Prostate gland (tissue), 2 donors: ENCODE data around the gene IFT25. TPM values are rescaled to one million over a fixed set of nuclear protein-coding genes. Genes with fewer than 3 reads are reported as not detected.
A peak's percentile ranks its signal among the peaks of the same experiment; 100 is the strongest.

Experiments
- DNase-seq: peaks from one replicate; pipeline ENCODE4 v3.0.0-alpha.2; 2019; ENCODE audit warnings: low spot score
- H3K27ac ChIP-seq, 2 donors: fragments of 200-600 bp; sonication (generic); 2 replicates each; pipeline ENCODE4 v1.5.1; 2017 to 2019
- H3K27me3 ChIP-seq: fragments of 200-600 bp; sonication (generic); replicated peaks from 2 replicates; pipeline ENCODE4 v1.5.1; 2019; ENCODE audit not compliant: insufficient read depth
- H3K36me3 ChIP-seq, 2 donors: fragments of 200-600 bp; sonication (generic); 1 replicate in 1 of 2; 2 replicates in 1 of 2; pipeline versions ENCODE4 v1.5.1 to v1.8.1; 2017 to 2019
- H3K4me1 ChIP-seq: fragments of 200-600 bp; sonication (generic); replicated peaks from 2 replicates; pipeline ENCODE4 v1.5.1; 2019
- H3K4me3 ChIP-seq, 2 donors: fragments of 200-600 bp; sonication (generic); 2 replicates each; pipeline ENCODE4 v1.5.1; 2017 to 2019
- H3K9me3 ChIP-seq: fragments of 200-600 bp; sonication (generic); 2 replicates; pipeline ENCODE4 v1.5.1; 2017
- POLR2A ChIP-seq: fragments of 450-650 bp; IDR thresholded peaks from one replicate; pipeline ENCODE4 v1.6.1; 2016; ENCODE audit warnings: antibody characterized with exemption, mild to moderate bottlenecking
- POLR2AphosphoS5 ChIP-seq: sonication (generic); formaldehyde crosslinking; IDR thresholded peaks from one replicate; pipeline ENCODE4 v1.6.1; 2017; ENCODE audit warnings: antibody characterized with exemption
- WGBS: methylation state at CpG from one replicate; pipeline ENCODE4 v1.1.5; 2018; 5-methylcytosine and 5-hydroxymethylcytosine counted together
- intact Hi-C: fragments of 100-400 bp; cut with DNase I; formaldehyde crosslinking; loops from one replicate; pipeline ENCODE4 v1.14.2; 2022
- total RNA-seq, 2 donors: library from RNA; depleted of rRNA; stranded (reverse); fragments of >200 nt; gene quantifications; one replicate each; pipeline ENCODE4 v1.1.0, GENCODE V29; 2016
- TF ChIP-seq, protein P1 (sequence below), 4 experiments: fragments of 200-600 bp in 2 of 4; fragments of 450-650 bp in 2 of 4; sonication (generic) in 2 of 4; IDR thresholded peaks; 1 replicate in 3 of 4; 2 replicates in 1 of 4; pipeline ENCODE4 v1.5.1; 2016 to 2019; ENCODE audit warnings: antibody characterized with exemption in 4 of 4, mild to moderate bottlenecking in 2 of 4, moderate library complexity in 2 of 4

Gene IFT25
- total RNA-seq, 2 donors from 2014 or later: 13.7 to 18.9 TPM

DNA sequence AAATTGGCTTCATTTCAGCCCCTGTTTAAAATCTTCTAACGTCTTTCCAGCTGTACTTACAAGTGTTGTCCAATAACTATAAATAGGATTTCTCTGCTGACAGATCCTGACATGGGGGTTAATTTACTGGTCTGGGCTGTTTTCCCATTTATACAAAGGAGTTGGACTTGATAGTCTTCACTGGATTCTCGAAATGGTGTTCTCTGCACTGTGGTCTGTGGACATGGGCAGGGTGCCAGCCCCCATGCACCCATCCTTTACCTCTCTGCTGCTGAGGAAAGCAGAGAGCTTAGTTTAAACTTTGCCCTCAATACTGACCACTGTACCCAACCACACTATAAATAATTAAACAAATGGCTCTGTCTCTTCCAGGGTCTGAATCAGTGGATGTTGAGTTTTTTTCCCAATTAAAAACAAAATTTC is 46.3 kb downstream of the IFT25 start:
- Histone ChIP-seq H3K36me3 (no peaks in the 10 kb centered on the region), H3K9me3 (no peaks in the 10 kb centered on the region), H3K27me3 (no peaks in the 10 kb centered on the region), H3K4me3 (no peak overlapping the region), H3K4me1 (peaks cover 9% of the 10 kb centered on the region), H3K27ac (peak overlapping the region; percentile 53)
- TF ChIP-seq POLR2AphosphoS5: peak; percentile 87
- TF ChIP-seq, protein P1, sequence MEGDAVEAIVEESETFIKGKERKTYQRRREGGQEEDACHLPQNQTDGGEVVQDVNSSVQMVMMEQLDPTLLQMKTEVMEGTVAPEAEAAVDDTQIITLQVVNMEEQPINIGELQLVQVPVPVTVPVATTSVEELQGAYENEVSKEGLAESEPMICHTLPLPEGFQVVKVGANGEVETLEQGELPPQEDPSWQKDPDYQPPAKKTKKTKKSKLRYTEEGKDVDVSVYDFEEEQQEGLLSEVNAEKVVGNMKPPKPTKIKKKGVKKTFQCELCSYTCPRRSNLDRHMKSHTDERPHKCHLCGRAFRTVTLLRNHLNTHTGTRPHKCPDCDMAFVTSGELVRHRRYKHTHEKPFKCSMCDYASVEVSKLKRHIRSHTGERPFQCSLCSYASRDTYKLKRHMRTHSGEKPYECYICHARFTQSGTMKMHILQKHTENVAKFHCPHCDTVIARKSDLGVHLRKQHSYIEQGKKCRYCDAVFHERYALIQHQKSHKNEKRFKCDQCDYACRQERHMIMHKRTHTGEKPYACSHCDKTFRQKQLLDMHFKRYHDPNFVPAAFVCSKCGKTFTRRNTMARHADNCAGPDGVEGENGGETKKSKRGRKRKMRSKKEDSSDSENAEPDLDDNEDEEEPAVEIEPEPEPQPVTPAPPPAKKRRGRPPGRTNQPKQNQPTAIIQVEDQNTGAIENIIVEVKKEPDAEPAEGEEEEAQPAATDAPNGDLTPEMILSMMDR (IDR thresholded peaks at IDR 0.05): no peak
- DNase-seq: peak; percentile 81
- 3% methylated on average over 2 of the region's 2 CpGs for WGBS
- intact Hi-C loops: no loop called here

DNA sequence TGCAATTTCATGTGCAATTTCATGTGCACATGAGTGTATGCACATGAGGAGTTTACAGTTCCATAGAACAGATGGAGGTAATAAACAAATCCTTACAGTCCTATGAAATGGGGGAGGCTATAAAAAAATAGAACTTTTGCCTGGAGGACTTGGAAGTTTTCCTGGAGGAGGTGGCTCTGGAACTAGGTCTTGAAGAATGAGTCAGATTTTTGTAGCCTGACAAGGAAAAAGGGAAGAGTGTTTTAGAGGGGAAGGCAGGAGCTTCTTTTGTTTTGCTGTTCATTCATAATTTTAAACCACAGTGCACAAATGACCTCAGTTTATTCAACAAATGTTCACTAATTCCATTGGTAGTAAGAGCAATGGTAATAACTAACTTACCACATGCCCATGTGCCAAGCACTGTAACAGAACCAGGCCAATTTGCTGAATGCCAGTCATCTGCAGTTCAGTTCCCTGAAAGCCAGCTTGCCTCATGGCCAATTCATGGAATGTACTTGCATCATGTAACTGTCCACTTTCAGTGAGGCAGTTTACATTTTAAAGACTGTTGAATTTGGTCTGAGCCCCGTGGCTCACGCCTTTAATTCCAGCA is 48.8 kb downstream of the IFT25 start:
- peaks cover 9% of the 10 kb centered on the region for H3K4me1 ChIP-seq

DNA sequence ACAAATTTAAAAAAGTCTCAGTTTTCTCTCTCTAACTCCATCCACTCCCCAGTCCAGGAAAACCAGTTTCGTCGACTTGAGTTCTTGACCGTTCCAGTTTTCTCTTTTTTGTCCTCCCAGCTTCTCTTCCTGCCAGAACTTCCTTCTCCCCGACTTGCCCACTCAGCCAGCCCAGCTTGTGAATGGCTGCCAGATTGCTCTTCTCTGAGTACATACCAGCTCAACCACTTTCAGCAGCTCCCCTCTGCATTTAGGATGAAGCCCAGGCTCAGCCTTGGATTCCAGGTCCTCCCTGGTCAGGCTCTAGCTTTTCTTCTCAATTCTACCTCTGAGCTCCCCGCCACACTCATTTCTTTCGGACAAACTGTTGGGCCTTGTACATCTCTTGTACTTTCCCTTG is 50.1 kb downstream of the IFT25 start:
- H3K27me3 ChIP-seq: no peaks in the 10 kb centered on the region
- H3K36me3 ChIP-seq: no peaks in the 10 kb centered on the region
- intact Hi-C loops: no loop called here
- peak; percentile 70 for DNase-seq
- H3K27ac ChIP-seq: peak overlapping the region; percentile 53 to 68
- whole genome bisulfite sequencing: 50% methylated on average over 6 of the region's 6 CpGs
- TF ChIP-seq POLR2A (no peak), POLR2AphosphoS5 (peak; percentile 69)
- no peaks in the 10 kb centered on the region for H3K9me3 ChIP-seq
- peaks cover 9% of the 10 kb centered on the region for H3K4me1 ChIP-seq
- no peak overlapping the region for H3K4me3 ChIP-seq

More for the DNA sequence above, 48.8 kb downstream of the IFT25 start:
- Histone ChIP-seq H3K4me3 (no peak overlapping the region), H3K27ac (peak overlapping the region in 1 of 2 donors; percentile 53), H3K9me3 (no peaks in the 10 kb centered on the region), H3K36me3 (no peaks in the 10 kb centered on the region), H3K27me3 (no peaks in the 10 kb centered on the region)
- TF ChIP-seq, protein P1 (IDR thresholded peaks at IDR 0.05): no peak
- peak; percentile 42 for TF ChIP-seq POLR2AphosphoS5
- WGBS: 30% methylated on average over 2 of the region's 2 CpGs
- intact Hi-C loops: no loop called here
- peak; percentile 20 for DNase-seq

DNA sequence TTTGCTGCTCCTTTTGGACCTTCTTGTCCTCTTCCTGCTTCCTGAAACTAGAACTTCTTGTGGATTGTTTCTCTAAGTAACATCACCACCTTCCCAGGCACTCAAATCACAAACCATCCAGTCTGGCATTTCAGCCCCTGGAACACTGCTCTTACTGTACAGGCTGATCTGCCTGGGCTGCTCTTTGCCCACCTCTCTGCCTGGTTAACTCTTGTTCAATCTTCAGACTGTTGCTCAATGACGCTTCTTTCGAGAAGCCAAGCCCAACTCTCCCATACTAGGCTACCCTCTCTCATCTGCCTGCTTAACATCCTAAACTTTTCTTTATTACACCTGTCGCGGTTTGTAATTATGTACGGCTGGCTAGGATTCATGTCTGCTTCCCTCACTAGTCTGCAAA is 50.9 kb downstream of the IFT25 start:
- intact Hi-C loops: no loop called here
- 89% methylated on average over 5 of the region's 5 CpGs for WGBS
- Histone ChIP-seq H3K36me3 (no peaks in the 10 kb centered on the region), H3K27ac (peak overlapping the region; percentile 53 to 68), H3K9me3 (no peaks in the 10 kb centered on the region), H3K4me3 (no peak overlapping the region), H3K27me3 (no peaks in the 10 kb centered on the region), H3K4me1 (peaks cover 9% of the 10 kb centered on the region)
- no peak for TF ChIP-seq POLR2AphosphoS5
- TF ChIP-seq, protein P1 (IDR thresholded peaks at IDR 0.05): no peak
- DNase-seq: no peak

DNA sequence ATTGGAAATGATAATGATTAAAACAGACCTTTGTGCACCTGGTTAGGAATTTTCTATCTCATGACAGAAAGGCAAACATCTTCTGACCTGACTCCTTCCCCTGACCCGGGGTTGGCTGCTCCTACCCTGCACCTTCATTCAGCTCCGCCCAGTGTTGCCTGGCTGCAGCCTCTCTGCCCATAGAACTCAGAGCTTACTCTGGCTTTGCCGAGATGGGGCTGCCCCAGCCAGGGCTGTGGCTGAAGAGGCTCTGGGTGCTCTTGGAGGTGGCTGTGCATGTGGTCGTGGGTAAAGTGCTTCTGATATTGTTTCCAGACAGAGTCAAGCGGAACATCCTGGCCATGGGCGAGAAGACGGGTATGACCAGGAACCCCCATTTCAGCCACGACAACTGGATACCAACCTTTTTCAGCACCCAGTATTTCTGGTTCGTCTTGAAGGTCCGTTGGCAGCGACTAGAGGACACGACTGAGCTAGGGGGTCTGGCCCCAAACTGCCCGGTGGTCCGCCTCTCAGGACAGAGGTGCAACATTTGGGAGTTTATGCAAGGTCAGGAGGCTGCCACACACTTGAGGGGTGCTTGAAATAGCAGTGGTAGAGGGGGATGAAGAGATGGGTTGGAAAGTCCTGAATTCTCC is 51.4 kb downstream of the IFT25 start, which contains the start of gene DIO1:
Gene DIO1 (plus strand): TSS at position 189 of the 638 bp plus-strand sequence. CDS start 24 bp downstream, at position 213.
- H3K36me3 ChIP-seq: no peaks in the 10 kb centered on the region
- H3K9me3 ChIP-seq: no peaks in the 10 kb centered on the region
- H3K27ac ChIP-seq: peak within 1 kb of the TSS; percentile 53 to 68
- H3K27me3 ChIP-seq: no peaks in the 10 kb centered on the region
- DNase-seq: no peak
- TF ChIP-seq POLR2AphosphoS5 (no peak), POLR2A (no peak)
- TF ChIP-seq, protein P1 (IDR thresholded peaks at IDR 0.05): no peak
- H3K4me1 ChIP-seq: peaks cover 9% of the 10 kb centered on the region
- WGBS: 76% methylated on average over 14 of the region's 14 CpGs
- intact Hi-C loops: no loop called here
- no peak within 1 kb of the TSS for H3K4me3 ChIP-seq
